Measurements from ENCODE around the gene RPL28.

DNA sequence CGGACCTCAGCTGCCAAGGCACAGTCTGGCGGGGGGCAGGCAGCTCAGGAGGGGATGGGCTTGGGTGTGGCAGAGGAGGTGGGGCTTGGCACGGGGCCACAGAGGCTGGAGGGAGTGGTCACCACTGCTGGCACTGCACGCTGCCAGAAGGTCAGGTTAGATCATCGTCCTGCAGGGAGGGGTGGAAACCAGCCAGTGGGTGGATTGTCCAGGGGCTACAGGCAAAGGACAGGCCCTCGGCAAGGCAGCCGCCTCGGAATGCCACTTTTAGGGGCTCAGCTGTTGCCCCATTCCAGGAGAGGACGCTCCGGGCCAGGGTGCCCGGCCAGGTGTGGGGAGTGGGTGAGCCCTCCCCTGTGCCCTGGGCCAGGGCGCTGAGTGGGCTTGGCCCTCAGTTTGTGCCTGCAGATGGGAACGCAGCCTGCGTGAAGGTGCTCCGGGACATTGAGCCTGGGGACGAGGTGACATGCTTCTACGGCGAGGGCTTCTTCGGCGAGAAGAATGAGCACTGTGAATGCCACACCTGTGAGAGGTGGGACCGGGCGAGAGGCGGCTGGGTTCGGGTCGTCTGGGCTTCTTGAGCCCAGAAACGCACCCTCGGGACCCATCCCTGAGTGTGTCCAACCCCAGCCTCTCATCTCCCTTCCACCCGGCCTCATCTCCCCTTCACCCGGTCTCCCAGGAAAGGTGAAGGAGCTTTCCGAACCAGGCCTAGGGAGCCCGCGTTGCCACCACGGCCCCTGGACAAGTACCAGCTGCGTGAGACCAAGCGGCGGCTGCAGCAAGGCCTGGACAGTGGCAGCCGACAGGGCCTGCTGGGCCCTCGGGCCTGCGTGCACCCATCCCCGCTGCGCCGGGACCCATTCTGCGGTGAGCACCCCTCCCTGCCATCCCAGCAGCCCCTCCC, 39.7 kb upstream of the RPL28 start:
- TF ChIP-seq, protein P1, sequence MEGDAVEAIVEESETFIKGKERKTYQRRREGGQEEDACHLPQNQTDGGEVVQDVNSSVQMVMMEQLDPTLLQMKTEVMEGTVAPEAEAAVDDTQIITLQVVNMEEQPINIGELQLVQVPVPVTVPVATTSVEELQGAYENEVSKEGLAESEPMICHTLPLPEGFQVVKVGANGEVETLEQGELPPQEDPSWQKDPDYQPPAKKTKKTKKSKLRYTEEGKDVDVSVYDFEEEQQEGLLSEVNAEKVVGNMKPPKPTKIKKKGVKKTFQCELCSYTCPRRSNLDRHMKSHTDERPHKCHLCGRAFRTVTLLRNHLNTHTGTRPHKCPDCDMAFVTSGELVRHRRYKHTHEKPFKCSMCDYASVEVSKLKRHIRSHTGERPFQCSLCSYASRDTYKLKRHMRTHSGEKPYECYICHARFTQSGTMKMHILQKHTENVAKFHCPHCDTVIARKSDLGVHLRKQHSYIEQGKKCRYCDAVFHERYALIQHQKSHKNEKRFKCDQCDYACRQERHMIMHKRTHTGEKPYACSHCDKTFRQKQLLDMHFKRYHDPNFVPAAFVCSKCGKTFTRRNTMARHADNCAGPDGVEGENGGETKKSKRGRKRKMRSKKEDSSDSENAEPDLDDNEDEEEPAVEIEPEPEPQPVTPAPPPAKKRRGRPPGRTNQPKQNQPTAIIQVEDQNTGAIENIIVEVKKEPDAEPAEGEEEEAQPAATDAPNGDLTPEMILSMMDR (IDR thresholded peaks at IDR 0.05; ENCODE audit: insufficient read depth, low read length), result no peak
- TF ChIP-seq, protein P2, sequence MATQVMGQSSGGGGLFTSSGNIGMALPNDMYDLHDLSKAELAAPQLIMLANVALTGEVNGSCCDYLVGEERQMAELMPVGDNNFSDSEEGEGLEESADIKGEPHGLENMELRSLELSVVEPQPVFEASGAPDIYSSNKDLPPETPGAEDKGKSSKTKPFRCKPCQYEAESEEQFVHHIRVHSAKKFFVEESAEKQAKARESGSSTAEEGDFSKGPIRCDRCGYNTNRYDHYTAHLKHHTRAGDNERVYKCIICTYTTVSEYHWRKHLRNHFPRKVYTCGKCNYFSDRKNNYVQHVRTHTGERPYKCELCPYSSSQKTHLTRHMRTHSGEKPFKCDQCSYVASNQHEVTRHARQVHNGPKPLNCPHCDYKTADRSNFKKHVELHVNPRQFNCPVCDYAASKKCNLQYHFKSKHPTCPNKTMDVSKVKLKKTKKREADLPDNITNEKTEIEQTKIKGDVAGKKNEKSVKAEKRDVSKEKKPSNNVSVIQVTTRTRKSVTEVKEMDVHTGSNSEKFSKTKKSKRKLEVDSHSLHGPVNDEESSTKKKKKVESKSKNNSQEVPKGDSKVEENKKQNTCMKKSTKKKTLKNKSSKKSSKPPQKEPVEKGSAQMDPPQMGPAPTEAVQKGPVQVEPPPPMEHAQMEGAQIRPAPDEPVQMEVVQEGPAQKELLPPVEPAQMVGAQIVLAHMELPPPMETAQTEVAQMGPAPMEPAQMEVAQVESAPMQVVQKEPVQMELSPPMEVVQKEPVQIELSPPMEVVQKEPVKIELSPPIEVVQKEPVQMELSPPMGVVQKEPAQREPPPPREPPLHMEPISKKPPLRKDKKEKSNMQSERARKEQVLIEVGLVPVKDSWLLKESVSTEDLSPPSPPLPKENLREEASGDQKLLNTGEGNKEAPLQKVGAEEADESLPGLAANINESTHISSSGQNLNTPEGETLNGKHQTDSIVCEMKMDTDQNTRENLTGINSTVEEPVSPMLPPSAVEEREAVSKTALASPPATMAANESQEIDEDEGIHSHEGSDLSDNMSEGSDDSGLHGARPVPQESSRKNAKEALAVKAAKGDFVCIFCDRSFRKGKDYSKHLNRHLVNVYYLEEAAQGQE (IDR thresholded peaks at IDR 0.05; ENCODE audit: insufficient replicate concordance, low read depth), result no peak
